Stimulated activated naive CD8-positive, alpha-beta T cell treated with anti-CD3 and anti-CD28 coated beads, Interleukin-15, Interleukin-2, amounts not matched to agents 100 U/mL and 50 U/mL, for 24 hours (primary cell): ENCODE results near the gene LHX4.
A peak's percentile ranks its signal among the peaks of the same experiment; 100 is the strongest.

Source experiments
- ATAC-seq: fragments of 150-1000 bp; cut with Tn5 transposase; one replicate; pipeline ENCODE4 v1.10.0; 2021
- DNase-seq: peaks from one replicate; pipeline ENCODE4 v3.0.0; 2021

LHX4 gene

GRCh38 chr1:180227861-180228647 lies 2.0 kb upstream of the LHX4 start:
- ATAC-seq = no peak
- DNase-seq = no peak

- ATAC-seq (no peak), DNase-seq (no peak)
These were observed 1.2 kb upstream of the LHX4 start for GRCh38 chr1:180228648-180229482.

GRCh38 chr1:180230416-180230790 lies 339 bp downstream of the LHX4 start:
- peak; percentile 7 for ATAC-seq
- no peak for DNase-seq

GRCh38 chr1:180230791-180231505 lies 884 bp downstream of the LHX4 start:
- ATAC-seq (no peak), DNase-seq (peak; percentile 23)

- ATAC-seq (no peak), DNase-seq (peak; percentile 23)
These were observed 1.4 kb downstream of the LHX4 start for GRCh38 chr1:180231506-180231921.

GRCh38 chr1:180231936-180232335 lies 1.9 kb downstream of the LHX4 start:
- DNase-seq (no peak), ATAC-seq (no peak)

- ATAC-seq (no peak), DNase-seq (no peak)
These were observed 2.5 kb downstream of the LHX4 start for GRCh38 chr1:180232521-180233043.

GRCh38 chr1:180233191-180234011 lies 3.3 kb downstream of the LHX4 start:
- ATAC-seq (no peak), DNase-seq (no peak)

GRCh38 chr1:180234369-180235076 lies 4.5 kb downstream of the LHX4 start:
- ATAC-seq (no peak), DNase-seq (peak; percentile 19)

GRCh38 chr1:180235077-180235501 lies 5.0 kb downstream of the LHX4 start:
- DNase-seq = peak; percentile 20
- ATAC-seq = no peak

GRCh38 chr1:180235502-180236239 lies 5.6 kb downstream of the LHX4 start:
- no peak for DNase-seq
- no peak for ATAC-seq

GRCh38 chr1:180236698-180237509 lies 6.8 kb downstream of the LHX4 start:
- DNase-seq (no peak), ATAC-seq (no peak)

GRCh38 chr1:180237869-180238476 lies 7.9 kb downstream of the LHX4 start:
- DNase-seq (no peak), ATAC-seq (no peak)

GRCh38 chr1:180238675-180239074 lies 8.6 kb downstream of the LHX4 start:
- no peak for ATAC-seq

GRCh38 chr1:180239145-180240096 lies 9.4 kb downstream of the LHX4 start:
- ATAC-seq = no peak
- DNase-seq = no peak

More at GRCh38 chr1:180238675-180239074, 8.6 kb downstream of the LHX4 start:
- no peak for DNase-seq

GRCh38 chr1:180241716-180242544 lies 11.9 kb downstream of the LHX4 start:
- ATAC-seq (no peak), DNase-seq (no peak)
